HCT116 (cell line): Measurements from ENCODE around the gene C5orf52. TPM values are rescaled to one million over a fixed set of nuclear protein-coding genes. Genes with fewer than 3 reads are reported as not detected.
"Not testable (repeated sequence)": the region's sequence is repeated elsewhere in the genome, so short reads cannot be mapped to it uniquely, and the experiment has no call there.

Experiments used
- ATAC-seq: fragments of 200-7000 bp; cut with Tn5 transposase; 2 replicates; pipeline ENCODE4 v1.9.1; 2020; ENCODE audit warnings: mild to moderate bottlenecking, moderate library complexity
- BruUV-seq: library from RNA; stranded (reverse); fragments of 400-500 nt; replicated peaks from 2 replicates; lab custom pipeline; 2021; lab: Mats Ljungman, UMichigan
- CTCF ChIA-PET: fragments of 300-600 bp; sonication (Branson Sonifier 250); formaldehyde crosslinking; loops from one replicate; lab custom pipeline; 2021; ENCODE audit warnings: antibody characterized with exemption; lab: Charles Lee
- POLR2A ChIA-PET: fragments of 300-600, 350-600 bp; sonication (Branson Sonifier 250); formaldehyde crosslinking; loops from one replicate; lab custom pipeline; 2021; ENCODE audit warnings: antibody characterized with exemption; lab: Charles Lee
- RAD21 ChIA-PET, 2 experiments: fragments of 300-600 bp; sonication (Branson Sonifier 250); formaldehyde crosslinking; loops; one replicate each; lab custom pipeline; 2023; ENCODE audit warnings: low total read pairs in 2 of 2; ENCODE audit not compliant: uncharacterized antibody in 2 of 2, unreplicated experiment in 2 of 2, low non-redundant PET in 1 of 2; lab: Charles Lee
- DNase-seq: peaks from one replicate; pipeline ENCODE4 v3.0.0-alpha.2; 2010; ENCODE audit warnings: low read depth, low spot score
- H2AFZ ChIP-seq: fragments of 200-600 bp; shearing (Covaris generic), sonication (generic); 2 replicates; pipeline ENCODE4 v1.6.1; 2017; ENCODE audit warnings: low read depth, mixed run types, mixed read lengths, antibody characterized with exemption, low read length; ENCODE audit not compliant: poor library complexity, severe bottlenecking
- H3K27ac ChIP-seq: 2 replicates; pipeline ENCODE4 v1.5.1; 2012; ENCODE audit warnings: low read depth, low read length
- H3K27me3 ChIP-seq: fragments of 200-600 bp; sonication (generic); 2 replicates; pipeline ENCODE4 v1.6.1; 2016; ENCODE audit warnings: mixed run types, low read length, mixed read lengths; ENCODE audit not compliant: insufficient read depth
- H3K36me3 ChIP-seq, 2 experiments: fragments of 200-500 bp in 1 of 2; fragments of 200-600 bp in 1 of 2; sonication (Bioruptor generic) in 1 of 2; sonication (generic) in 1 of 2; 2 replicates each; pipeline versions ENCODE4 v1.5.1 to v1.6.1; 2014 to 2016; ENCODE audit warnings: low read length in 2 of 2, inconsistent platforms in 1 of 2, mixed read lengths in 1 of 2, mixed run types in 1 of 2; ENCODE audit not compliant: insufficient read depth in 2 of 2, control insufficient read depth in 1 of 2
- H3K4me1 ChIP-seq, 2 experiments: fragments of 200-600 bp in 1 of 2; sonication (generic) in 1 of 2; 2 replicates each; pipeline versions ENCODE4 v1.5.1 to v1.6.1; 2012 to 2017; ENCODE audit warnings: low read length in 2 of 2, inconsistent platforms in 1 of 2, mild to moderate bottlenecking in 1 of 2, mixed read lengths in 1 of 2, mixed run types in 1 of 2, moderate library complexity in 1 of 2; ENCODE audit not compliant: insufficient read depth in 2 of 2, control insufficient read depth in 1 of 2
- H3K4me2 ChIP-seq: fragments of 200-600 bp; sonication (generic); 2 replicates; pipeline ENCODE4 v1.6.1; 2017; ENCODE audit warnings: mixed run types, low read length, mixed read lengths
- H3K4me3 ChIP-seq, 2 experiments: fragments of 200-600 bp in 1 of 2; sonication (generic) in 1 of 2; replicated peaks in 1 of 2; 2 replicates each; pipeline ENCODE4 v1.5.1; 2011 to 2016; ENCODE audit warnings: low read length in 2 of 2, control low read depth in 1 of 2, low read depth in 1 of 2, mild to moderate bottlenecking in 1 of 2, mixed read lengths in 1 of 2, mixed run types in 1 of 2
- H3K79me2 ChIP-seq: fragments of 200-600 bp; sonication (generic); 2 replicates; pipeline ENCODE4 v1.6.1; 2017; ENCODE audit warnings: mild to moderate bottlenecking, mixed run types, low read length, moderate library complexity, mixed read lengths; ENCODE audit not compliant: insufficient read depth
- H3K9ac ChIP-seq: fragments of 200-600 bp; sonication (generic); 2 replicates; pipeline ENCODE4 v1.6.1; 2016; ENCODE audit warnings: low read length, mixed read lengths
- H3K9me2 ChIP-seq: fragments of 200-600 bp; sonication (generic), shearing (Covaris generic); 2 replicates; pipeline ENCODE4 v1.6.1; 2017; ENCODE audit warnings: mixed run types, mild to moderate bottlenecking, moderate library complexity; ENCODE audit not compliant: insufficient read depth
- H3K9me3 ChIP-seq, 2 experiments: fragments of 200-500 bp in 1 of 2; fragments of 200-600 bp in 1 of 2; sonication (Bioruptor generic) in 1 of 2; sonication (generic) in 1 of 2; 2 replicates each; pipeline ENCODE4 v1.6.1; 2014 to 2017; ENCODE audit warnings: low read length in 2 of 2, mixed read lengths in 2 of 2, inconsistent platforms in 1 of 2, low read depth in 1 of 2, mild to moderate bottlenecking in 1 of 2, mixed run types in 1 of 2, moderate library complexity in 1 of 2; ENCODE audit not compliant: control insufficient read depth in 1 of 2, insufficient read depth in 1 of 2
- H4K20me1 ChIP-seq: fragments of 200-600 bp; sonication (generic), shearing (Covaris generic); 2 replicates; pipeline ENCODE4 v1.6.1; 2017; ENCODE audit warnings: mixed run types, mild to moderate bottlenecking, moderate library complexity; ENCODE audit not compliant: insufficient read depth
- CEBPB ChIP-seq: IDR thresholded peaks from 2 replicates; pipeline ENCODE4 v1.6.1; 2012; ENCODE audit warnings: low read depth
- CTCF ChIP-seq, 3 experiments: fragments of 200-600 bp in 1 of 3; sonication (generic) in 1 of 3; IDR thresholded peaks in 2 of 3; conservative IDR thresholded peaks in 1 of 3; 2 replicates each; pipeline ENCODE4 v1.5.1; 2012 to 2017; ENCODE audit warnings: low read depth in 2 of 3, low read length in 2 of 3, antibody characterized with exemption in 1 of 3, borderline replicate concordance in 1 of 3, control low read depth in 1 of 3, mild to moderate bottlenecking in 1 of 3, mixed read lengths in 1 of 3, mixed run types in 1 of 3, moderate library complexity in 1 of 3; ENCODE audit not compliant: insufficient read depth in 1 of 3
- EZH2 ChIP-seq: fragments of 200-600 bp; sonication (generic); IDR thresholded peaks from 2 replicates; pipeline ENCODE4 v1.6.1; 2017; ENCODE audit warnings: antibody characterized with exemption, mixed run types
- EZH2phosphoT487 ChIP-seq: fragments of 200-600 bp; IDR thresholded peaks from 2 replicates; pipeline ENCODE4 v1.6.1; 2018; ENCODE audit warnings: antibody characterized with exemption, borderline replicate concordance
- FOSL1 ChIP-seq: IDR thresholded peaks from 2 replicates; pipeline ENCODE4 v1.6.1; 2012; ENCODE audit warnings: low read depth
- MAX ChIP-seq: IDR thresholded peaks from 2 replicates; pipeline ENCODE4 v1.6.1; 2012
- POLR2AphosphoS5 ChIP-seq: IDR thresholded peaks from 2 replicates; pipeline ENCODE4 v1.6.1; 2011; ENCODE audit warnings: mild to moderate bottlenecking, low read depth, low read length, moderate library complexity
- RAD21 ChIP-seq: IDR thresholded peaks from 2 replicates; pipeline ENCODE4 v1.6.1; 2012; ENCODE audit warnings: low read depth, mild to moderate bottlenecking
- REST ChIP-seq: IDR thresholded peaks from 2 replicates; pipeline ENCODE4 v1.6.1; 2012; ENCODE audit warnings: low read depth
- SIN3A ChIP-seq: IDR thresholded peaks from 2 replicates; pipeline ENCODE4 v1.6.1; 2012; ENCODE audit warnings: low read depth
- SP1 ChIP-seq: IDR thresholded peaks from 2 replicates; pipeline ENCODE4 v1.6.1; 2012; ENCODE audit warnings: low read depth
- SRF ChIP-seq: IDR thresholded peaks from 2 replicates; pipeline ENCODE4 v1.6.1; 2012; ENCODE audit warnings: low read depth
- TCF7L2 ChIP-seq: IDR thresholded peaks from 2 replicates; pipeline ENCODE4 v1.7.0; 2011; ENCODE audit warnings: borderline replicate concordance, inconsistent platforms; ENCODE audit not compliant: insufficient read depth, insufficient read length; ENCODE audit errors: extremely low read depth
- ZBTB33 ChIP-seq: IDR thresholded peaks from 2 replicates; pipeline ENCODE4 v1.6.1; 2011; ENCODE audit warnings: mild to moderate bottlenecking, low read length, moderate library complexity; ENCODE audit not compliant: insufficient replicate concordance; ENCODE audit errors: extremely low read depth
- ZFX ChIP-seq: fragments of 450-650 bp; IDR thresholded peaks from 2 replicates; pipeline ENCODE4 v1.6.1; 2017
- intact Hi-C: fragments of 100-400 bp; cut with micrococcal nuclease; formaldehyde crosslinking; loops from 2 replicates; pipeline ENCODE4 v1.10.0; 2022
- total RNA-seq: library from RNA; stranded (reverse); gene quantifications from one replicate; pipeline ENCODE4 v1.2.1, GENCODE V29; 2021; ENCODE audit not compliant: unreplicated experiment

The C5orf52 gene
- total RNA-seq, 1 experiment from 2014 or later = not detected

GRCh38 chr5:157721159-157721558 is 49.8 kb downstream of the C5orf52 start:
- peaks cover 0 to 10% of the 10 kb centered on the region in 2 experiments; a peak in 2 of 4 replicates for H3K4me1 ChIP-seq
- TF ChIP-seq CEBPB (no peak), SRF (no peak), ZFX (no peak), EZH2phosphoT487 (no peak), MAX (no peak), CTCF (IDR thresholded peaks at IDR 0.05 in 2 of 3, conservative IDR thresholded peaks at IDR 0.05 in 1 of 3; ENCODE audit: borderline replicate concordance in 1 of 3, insufficient read depth in 1 of 3, low read depth in 2 of 3, low read length in 2 of 3) (no peak), SIN3A (no peak), TCF7L2 (no peak), POLR2AphosphoS5 (no peak), ZBTB33 (no peak), EZH2 (no peak), REST (no peak), RAD21 (no peak), SP1 (no peak), FOSL1 (no peak)
- no peaks in the 10 kb centered on the region for H3K79me2 ChIP-seq
- CTCF ChIA-PET = no interaction called here
- no peak overlapping the region for H3K4me3 ChIP-seq
- POLR2A ChIA-PET = no interaction called here
- intact Hi-C loops = no loop called here
- H3K9ac ChIP-seq = no peak overlapping the region
- H3K9me3 ChIP-seq = no peaks in the 10 kb centered on the region
- no peaks in the 10 kb centered on the region for H3K36me3 ChIP-seq
- no peak overlapping the region for H3K4me2 ChIP-seq
- no peak overlapping the region for H3K27ac ChIP-seq
- BruUV-seq = no TSS peak
- no peaks in the 10 kb centered on the region for H3K27me3 ChIP-seq
- no peaks in the 10 kb centered on the region for H3K9me2 ChIP-seq
- H2AFZ ChIP-seq = no peak overlapping the region
- RAD21 ChIA-PET = no interaction called here
- no peaks in the 10 kb centered on the region for H4K20me1 ChIP-seq
- ATAC-seq (no peak), DNase-seq (no peak)

GRCh38 chr5:157722895-157723294 is 51.6 kb downstream of the C5orf52 start:
- H3K79me2 ChIP-seq, DNase-seq, H3K27me3 ChIP-seq, H3K4me2 ChIP-seq, RAD21 ChIA-PET, POLR2A ChIA-PET, H3K9ac ChIP-seq, H3K4me1 ChIP-seq, H3K9me2 ChIP-seq, H3K9me3 ChIP-seq, H3K4me3 ChIP-seq, H2AFZ ChIP-seq, intact Hi-C loops, CTCF ChIA-PET, BruUV-seq, H3K36me3 ChIP-seq, H3K27ac ChIP-seq, ATAC-seq, H4K20me1 ChIP-seq: not testable (repeated sequence)
